ENCODE results near the gene DUSP1. TPM values are rescaled to one million over a fixed set of nuclear protein-coding genes. Genes with fewer than 3 reads are reported as not detected.

The DUSP1 gene
- total and polyA plus RNA-seq, 2 of the 13 experiments (the other 11 are each of a cell fraction or from before 2014, with no cell fraction given) = 27.1 to 55.5 TPM

- TF ChIP-seq HOXA9 (CRISPR knock-in tag; IDR thresholded peaks at IDR 0.05; ENCODE audit: borderline replicate concordance) (no peak), MIER3 (CRISPR knock-in tag; IDR thresholded peaks at IDR 0.05; ENCODE audit: borderline replicate concordance) (no peak), HMGXB3 (CRISPR knock-in tag; IDR thresholded peaks at IDR 0.05; ENCODE audit: borderline replicate concordance) (no peak), ZNF746 (CRISPR knock-in tag; IDR thresholded peaks at IDR 0.05) (0 out of 2 replicates have a peak, but pooled peaks have one; percentile 25), ELF3 (CRISPR knock-in tag; IDR thresholded peaks at IDR 0.05) (peak; percentile 98), ZNF687 (CRISPR knock-in tag; IDR thresholded peaks at IDR 0.05) (peak; percentile 89), ZNF883 (CRISPR knock-in tag; IDR thresholded peaks at IDR 0.05; ENCODE audit: not compliant biosample characterization) (no peak), ATF3 (CRISPR knock-in tag; IDR thresholded peaks at IDR 0.05) (no peak; the same call in 1 of the 2 replicates), ZNF737 (CRISPR knock-in tag; IDR thresholded peaks at IDR 0.05; ENCODE audit: borderline replicate concordance) (no peak), RARG (CRISPR knock-in tag; IDR thresholded peaks at IDR 0.05; ENCODE audit: low read depth) (no peak), ZBTB7A (CRISPR knock-in tag; IDR thresholded peaks at IDR 0.05) (no peak), E2F2 (CRISPR knock-in tag; IDR thresholded peaks at IDR 0.05; ENCODE audit: borderline replicate concordance) (no peak), HOXD1 (CRISPR knock-in tag; IDR thresholded peaks at IDR 0.05) (no peak), ZNF230 (CRISPR knock-in tag; IDR thresholded peaks at IDR 0.05) (no peak), TBX3 (IDR thresholded peaks at IDR 0.05; ENCODE audit: borderline replicate concordance) (no peak)
- TF ChIP-seq, protein P1, sequence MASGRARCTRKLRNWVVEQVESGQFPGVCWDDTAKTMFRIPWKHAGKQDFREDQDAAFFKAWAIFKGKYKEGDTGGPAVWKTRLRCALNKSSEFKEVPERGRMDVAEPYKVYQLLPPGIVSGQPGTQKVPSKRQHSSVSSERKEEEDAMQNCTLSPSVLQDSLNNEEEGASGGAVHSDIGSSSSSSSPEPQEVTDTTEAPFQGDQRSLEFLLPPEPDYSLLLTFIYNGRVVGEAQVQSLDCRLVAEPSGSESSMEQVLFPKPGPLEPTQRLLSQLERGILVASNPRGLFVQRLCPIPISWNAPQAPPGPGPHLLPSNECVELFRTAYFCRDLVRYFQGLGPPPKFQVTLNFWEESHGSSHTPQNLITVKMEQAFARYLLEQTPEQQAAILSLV (CRISPR knock-in tag; IDR thresholded peaks at IDR 0.05; ENCODE audit: borderline replicate concordance) = no peak
Measured at GRCh38 chr5:172806897-172807672, 36.1 kb upstream of the DUSP1 start (continued).
